Karpas-422 (cell line): ENCODE data around the gene MMP7. TPM values are rescaled to one million over a fixed set of nuclear protein-coding genes. Genes with fewer than 3 reads are reported as not detected.

Experiments used
- DNase-seq: peaks from one replicate; pipeline ENCODE4 v3.0.0-alpha.2; 2015
- H2AFZ ChIP-seq: fragments of 200-600 bp; sonication (generic); 2 replicates; pipeline ENCODE4 v1.6.1; 2014; ENCODE audit warnings: antibody characterized with exemption, low read length, mixed read lengths
- H3K27ac ChIP-seq: fragments of 200-600 bp; sonication (generic); 2 replicates; pipeline ENCODE4 v1.5.1; 2014; ENCODE audit warnings: mild to moderate bottlenecking, low read length, moderate library complexity
- H3K27me3 ChIP-seq: fragments of 200-600 bp; sonication (generic); 2 replicates; pipeline ENCODE4 v1.6.1; 2014; ENCODE audit warnings: low read length, mixed read lengths
- H3K36me3 ChIP-seq: fragments of 200-600 bp; sonication (generic); 2 replicates; pipeline ENCODE4 v1.6.1; 2014; ENCODE audit warnings: low read length, mixed read lengths; ENCODE audit not compliant: insufficient read depth
- H3K4me1 ChIP-seq: fragments of 200-600 bp; sonication (generic); 2 replicates; pipeline ENCODE4 v1.6.1; 2014; ENCODE audit warnings: mild to moderate bottlenecking, low read length, mixed read lengths
- H3K4me2 ChIP-seq: fragments of 200-600 bp; sonication (generic); 2 replicates; pipeline ENCODE4 v1.6.1; 2014; ENCODE audit warnings: low read length, low read depth, mild to moderate bottlenecking; ENCODE audit not compliant: poor library complexity, severe bottlenecking
- H3K4me3 ChIP-seq: fragments of 200-600 bp; sonication (generic); 2 replicates; pipeline ENCODE4 v1.5.1; 2014; ENCODE audit warnings: mild to moderate bottlenecking, antibody characterized with exemption, low read length, mixed read lengths
- H3K79me2 ChIP-seq: fragments of 200-600 bp; sonication (generic); 2 replicates; pipeline ENCODE4 v1.6.1; 2014; ENCODE audit warnings: mild to moderate bottlenecking, low read length, mixed read lengths
- H3K9ac ChIP-seq: fragments of 200-600 bp; sonication (generic); 2 replicates; pipeline ENCODE4 v1.6.0; 2014; ENCODE audit warnings: low read length
- H3K9me2 ChIP-seq: fragments of 200-600 bp; sonication (generic), shearing (Covaris generic); replicated peaks from 2 replicates; pipeline ENCODE4 v1.6.0; 2014; ENCODE audit warnings: mild to moderate bottlenecking, low read length, moderate library complexity; ENCODE audit not compliant: insufficient read depth
- H3K9me3 ChIP-seq: fragments of 300-700, 200-600 bp; sonication (generic); 2 replicates; pipeline ENCODE4 v1.6.1; 2014; ENCODE audit warnings: low read length, mixed read lengths
- H4K20me1 ChIP-seq: fragments of 200-600 bp; sonication (generic); 2 replicates; pipeline ENCODE4 v1.6.1; 2014; ENCODE audit warnings: mild to moderate bottlenecking, antibody characterized with exemption, low read length, low read depth; ENCODE audit not compliant: insufficient read depth
- total RNA-seq: library from RNA; depleted of rRNA; stranded (reverse); fragments of >200 nt; shearing (Covaris generic); gene quantifications from 2 replicates; pipeline ENCODE4 v1.2.3, GENCODE V29; 2014; ENCODE audit warnings: low replicate concordance

The MMP7 gene
- total RNA-seq, 1 experiment from 2014 or later = 0.34 TPM

GRCh38 chr11:102552020-102552419, 21.5 kb upstream of the MMP7 start:
- Histone ChIP-seq H3K4me1 (no peaks in the 10 kb centered on the region), H3K36me3 (no peaks in the 10 kb centered on the region), H4K20me1 (no peaks in the 10 kb centered on the region), H3K79me2 (no peaks in the 10 kb centered on the region), H3K4me2 (no peak overlapping the region), H3K27me3 (no peaks in the 10 kb centered on the region), H3K9ac (no peak overlapping the region), H3K27ac (no peak overlapping the region), H3K9me3 (no peaks in the 10 kb centered on the region), H3K9me2 (no peaks in the 10 kb centered on the region), H3K4me3 (no peak overlapping the region), H2AFZ (peak overlapping the region; percentile 2; the same call in 1 of the 2 replicates)
- no peak for DNase-seq

- Histone ChIP-seq H3K79me2 (no peaks in the 10 kb centered on the region), H3K9ac (no peak overlapping the region), H3K9me2 (no peaks in the 10 kb centered on the region), H3K9me3 (no peaks in the 10 kb centered on the region), H3K4me2 (no peak overlapping the region), H2AFZ (peak overlapping the region; percentile 4; the same call in 1 of the 2 replicates), H4K20me1 (no peaks in the 10 kb centered on the region), H3K4me1 (no peaks in the 10 kb centered on the region), H3K27me3 (no peaks in the 10 kb centered on the region), H3K4me3 (no peak overlapping the region), H3K27ac (no peak overlapping the region), H3K36me3 (no peaks in the 10 kb centered on the region)
- no peak for DNase-seq
These were observed 20.7 kb upstream of the MMP7 start for GRCh38 chr11:102551169-102551781.

GRCh38 chr11:102546923-102547471, 16.4 kb upstream of the MMP7 start:
- no peak overlapping the region for H2AFZ ChIP-seq
- no peaks in the 10 kb centered on the region for H4K20me1 ChIP-seq
- H3K9me2 ChIP-seq = no peaks in the 10 kb centered on the region
- no peaks in the 10 kb centered on the region for H3K79me2 ChIP-seq
- H3K4me2 ChIP-seq = no peak overlapping the region
- no peak overlapping the region for H3K4me3 ChIP-seq
- no peaks in the 10 kb centered on the region for H3K9me3 ChIP-seq
- no peak overlapping the region for H3K27ac ChIP-seq
- H3K27me3 ChIP-seq = no peaks in the 10 kb centered on the region
- H3K4me1 ChIP-seq = 0 out of 2 replicates have a peak, but pooled peaks cover 2% of the 10 kb centered on the region
- no peak overlapping the region for H3K9ac ChIP-seq
- no peaks in the 10 kb centered on the region for H3K36me3 ChIP-seq
- peak; percentile 58 for DNase-seq

- no peak overlapping the region for H3K9ac ChIP-seq
- H3K27me3 ChIP-seq = no peaks in the 10 kb centered on the region
- no peak overlapping the region for H3K27ac ChIP-seq
- no peak overlapping the region for H2AFZ ChIP-seq
- H3K9me3 ChIP-seq = no peaks in the 10 kb centered on the region
- DNase-seq = no peak
- H3K4me3 ChIP-seq = no peak overlapping the region
- no peaks in the 10 kb centered on the region for H4K20me1 ChIP-seq
- no peak overlapping the region for H3K4me2 ChIP-seq
- H3K4me1 ChIP-seq = 0 out of 2 replicates have a peak, but pooled peaks cover 2% of the 10 kb centered on the region
- no peaks in the 10 kb centered on the region for H3K36me3 ChIP-seq
- no peaks in the 10 kb centered on the region for H3K79me2 ChIP-seq
- H3K9me2 ChIP-seq = no peaks in the 10 kb centered on the region
These were observed 15.9 kb upstream of the MMP7 start for GRCh38 chr11:102546427-102546826.

GRCh38 chr11:102545701-102546100, 15.2 kb upstream of the MMP7 start:
- H3K9me2 ChIP-seq = no peaks in the 10 kb centered on the region
- DNase-seq = no peak
- H3K9me3 ChIP-seq = no peaks in the 10 kb centered on the region
- H3K27ac ChIP-seq = no peak overlapping the region
- no peaks in the 10 kb centered on the region for H3K27me3 ChIP-seq
- H4K20me1 ChIP-seq = no peaks in the 10 kb centered on the region
- no peak overlapping the region for H3K4me3 ChIP-seq
- no peak overlapping the region for H3K9ac ChIP-seq
- 0 out of 2 replicates have a peak, but pooled peaks cover 2% of the 10 kb centered on the region for H3K4me1 ChIP-seq
- H2AFZ ChIP-seq = no peak overlapping the region
- H3K36me3 ChIP-seq = no peaks in the 10 kb centered on the region
- no peaks in the 10 kb centered on the region for H3K79me2 ChIP-seq
- H3K4me2 ChIP-seq = no peak overlapping the region

GRCh38 chr11:102544594-102544993, 14.0 kb upstream of the MMP7 start:
- 0 out of 2 replicates have a peak, but pooled peaks cover 2% of the 10 kb centered on the region for H3K4me1 ChIP-seq
- no peaks in the 10 kb centered on the region for H3K27me3 ChIP-seq
- no peaks in the 10 kb centered on the region for H3K9me3 ChIP-seq
- no peaks in the 10 kb centered on the region for H3K79me2 ChIP-seq
- no peak overlapping the region for H2AFZ ChIP-seq
- H3K4me3 ChIP-seq = no peak overlapping the region
- no peak overlapping the region for H3K9ac ChIP-seq
- no peak overlapping the region for H3K4me2 ChIP-seq
- DNase-seq = no peak
- no peaks in the 10 kb centered on the region for H4K20me1 ChIP-seq
- no peaks in the 10 kb centered on the region for H3K9me2 ChIP-seq
- H3K36me3 ChIP-seq = no peaks in the 10 kb centered on the region
- no peak overlapping the region for H3K27ac ChIP-seq

GRCh38 chr11:102539567-102539966, 9.0 kb upstream of the MMP7 start:
- H3K4me2 ChIP-seq = no peak overlapping the region
- no peaks in the 10 kb centered on the region for H4K20me1 ChIP-seq
- DNase-seq = no peak
- H3K4me3 ChIP-seq = no peak overlapping the region
- H3K27me3 ChIP-seq = no peaks in the 10 kb centered on the region
- H3K9me2 ChIP-seq = no peaks in the 10 kb centered on the region
- H3K36me3 ChIP-seq = no peaks in the 10 kb centered on the region
- no peak overlapping the region for H3K27ac ChIP-seq
- 0 out of 2 replicates have a peak, but pooled peaks cover 2% of the 10 kb centered on the region for H3K4me1 ChIP-seq
- H3K9ac ChIP-seq = no peak overlapping the region
- no peak overlapping the region for H2AFZ ChIP-seq
- H3K9me3 ChIP-seq = no peaks in the 10 kb centered on the region
- no peaks in the 10 kb centered on the region for H3K79me2 ChIP-seq

GRCh38 chr11:102538932-102539331, 8.4 kb upstream of the MMP7 start:
- Histone ChIP-seq H2AFZ (no peak overlapping the region), H3K79me2 (no peaks in the 10 kb centered on the region), H4K20me1 (no peaks in the 10 kb centered on the region), H3K9me2 (no peaks in the 10 kb centered on the region), H3K9ac (no peak overlapping the region), H3K27me3 (no peaks in the 10 kb centered on the region), H3K4me1 (0 out of 2 replicates have a peak, but pooled peaks cover 2% of the 10 kb centered on the region), H3K4me3 (no peak overlapping the region), H3K27ac (no peak overlapping the region), H3K9me3 (no peaks in the 10 kb centered on the region), H3K36me3 (no peaks in the 10 kb centered on the region), H3K4me2 (no peak overlapping the region)
- no peak for DNase-seq
